Effector CD4-positive, alpha-beta T cell (primary cell): Measurements from ENCODE around the gene PPP2R2D.
"Not testable (repeated sequence)": the region's sequence is repeated elsewhere in the genome, so short reads cannot be mapped to it uniquely, and the experiment has no call there.

Experiments used
- DNase-seq: peaks from one replicate; pipeline ENCODE4 v3.0.0-alpha.2; 2020

PPP2R2D gene

DNA sequence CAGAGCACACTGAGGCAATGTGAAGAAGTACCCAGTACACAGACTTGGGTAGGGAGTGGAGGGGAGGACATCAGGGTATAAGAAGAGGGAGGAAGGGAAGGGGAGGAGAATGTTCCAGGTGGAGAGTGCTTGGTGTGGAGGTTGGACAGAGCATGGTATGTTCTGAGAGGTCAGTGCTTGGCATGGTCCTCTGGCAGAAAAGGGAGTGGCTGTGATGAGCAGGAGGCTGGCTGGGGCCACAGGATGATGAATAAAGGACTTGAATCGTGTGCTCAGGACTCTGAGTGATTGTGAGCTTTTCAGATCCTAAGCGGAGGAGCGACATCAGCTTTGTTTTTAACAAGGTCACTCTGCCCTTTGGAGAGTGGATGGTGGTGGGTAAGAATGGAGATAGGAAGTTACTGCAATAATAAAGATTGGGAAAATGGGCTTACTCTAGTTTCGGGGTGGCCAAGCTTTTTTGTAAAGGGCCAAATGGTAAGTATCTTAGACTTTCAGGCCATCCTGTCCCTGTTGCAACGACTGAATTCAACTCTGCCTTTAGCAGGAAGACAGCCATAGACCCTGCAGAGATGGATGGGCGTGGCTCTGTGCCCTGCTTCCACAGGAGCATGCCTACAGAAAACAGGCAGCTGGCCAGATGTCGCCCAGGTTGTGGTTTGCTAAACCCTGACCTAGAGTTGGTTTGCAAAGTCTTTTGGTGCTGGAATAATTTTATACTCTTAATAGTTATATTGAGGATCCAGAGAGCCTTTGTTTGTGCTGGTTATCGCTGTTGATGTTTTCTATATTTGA lies 8.4 kb downstream of the PPP2R2D start:
- no peak for DNase-seq

DNA sequence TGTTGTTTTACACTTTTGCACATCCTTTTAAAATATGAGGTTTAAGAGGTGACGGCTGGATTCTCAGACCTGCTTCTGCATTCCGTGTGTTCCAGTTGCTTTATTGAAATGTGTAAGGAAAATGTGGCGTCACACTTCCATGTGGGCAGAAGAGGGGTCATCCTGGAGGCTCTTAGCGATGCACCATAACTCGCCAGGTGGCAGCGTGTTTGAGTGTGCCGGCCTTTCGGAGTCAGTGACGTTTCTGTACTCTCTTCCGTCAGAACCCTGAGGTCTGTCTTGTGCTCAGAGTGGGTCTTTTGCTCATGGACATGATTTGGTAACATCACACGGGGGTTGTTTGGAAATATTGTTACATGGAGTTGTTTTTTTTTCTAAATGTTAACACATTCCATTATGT lies 9.1 kb downstream of the PPP2R2D start:
- DNase-seq, result no peak

DNA sequence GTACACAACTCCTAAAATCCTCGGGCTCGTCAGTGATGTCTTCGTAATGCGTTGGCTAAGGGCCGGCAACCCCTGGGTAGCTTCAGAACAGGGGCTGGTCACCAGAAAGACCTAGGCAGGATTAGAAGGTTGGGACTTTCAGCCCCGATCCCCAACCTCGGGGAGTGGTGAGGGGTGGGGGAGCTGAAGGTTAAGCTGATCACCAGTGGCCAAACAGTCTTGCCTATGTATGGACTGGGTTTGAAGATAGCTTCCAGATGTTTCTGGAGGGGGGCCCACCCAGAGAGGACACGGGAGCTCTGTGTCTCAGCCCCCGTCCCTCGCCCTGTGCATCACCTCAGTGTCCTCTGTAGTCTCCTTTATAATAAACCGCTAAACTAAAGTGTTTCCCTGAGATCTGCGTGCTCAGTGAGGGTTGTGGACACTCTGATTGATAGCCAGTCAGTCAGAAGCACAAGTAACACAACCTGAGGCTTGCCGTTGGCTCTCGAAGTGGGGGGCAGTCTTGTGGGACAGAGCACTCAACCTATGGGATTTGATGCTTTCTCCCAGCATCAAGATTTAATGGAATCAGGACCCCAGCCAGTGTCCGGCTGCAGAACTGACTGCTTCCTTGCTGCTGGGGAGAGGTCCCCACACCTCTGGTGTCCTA lies 10.0 kb downstream of the PPP2R2D start:
- no peak for DNase-seq

DNA sequence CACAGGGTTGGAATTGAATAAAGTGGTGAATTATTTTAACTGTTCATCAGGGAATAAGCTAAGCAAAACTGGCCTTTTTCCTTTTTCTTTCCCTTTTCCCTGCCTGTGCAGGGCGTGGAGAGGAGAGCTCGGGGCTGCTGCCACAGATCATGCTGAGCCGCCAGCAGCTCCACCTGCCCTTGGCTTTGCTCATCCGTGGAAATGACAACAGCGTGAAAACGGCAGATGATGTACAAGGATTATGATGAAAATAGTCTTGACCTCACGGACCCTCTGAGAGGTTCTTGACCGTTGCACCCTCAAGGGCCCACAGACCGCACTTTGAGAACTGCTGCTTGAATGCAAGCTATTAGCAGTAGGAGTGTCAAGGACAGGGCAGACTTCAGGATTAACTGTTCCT lies 10.6 kb downstream of the PPP2R2D start:
- no peak for DNase-seq

DNA sequence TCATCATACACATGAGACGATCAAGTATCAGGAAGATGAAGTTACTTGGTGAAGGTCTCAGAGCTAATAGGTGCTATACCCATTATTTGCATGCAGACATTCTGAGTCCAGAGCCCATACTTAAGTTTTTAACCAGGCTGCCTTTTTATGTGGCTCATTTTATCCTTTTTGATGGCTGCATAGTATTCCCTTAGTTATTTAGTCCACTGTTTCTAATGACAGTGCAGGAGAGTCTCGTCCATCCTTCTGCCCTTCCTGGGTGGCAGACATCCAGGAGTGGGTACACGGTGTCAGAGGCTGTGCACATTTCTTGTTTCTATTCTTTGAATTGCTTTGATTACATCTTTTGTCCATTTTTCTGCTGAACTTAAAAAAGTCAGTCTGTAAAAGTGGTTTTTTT lies 11.8 kb downstream of the PPP2R2D start:
- DNase-seq, result no peak

DNA sequence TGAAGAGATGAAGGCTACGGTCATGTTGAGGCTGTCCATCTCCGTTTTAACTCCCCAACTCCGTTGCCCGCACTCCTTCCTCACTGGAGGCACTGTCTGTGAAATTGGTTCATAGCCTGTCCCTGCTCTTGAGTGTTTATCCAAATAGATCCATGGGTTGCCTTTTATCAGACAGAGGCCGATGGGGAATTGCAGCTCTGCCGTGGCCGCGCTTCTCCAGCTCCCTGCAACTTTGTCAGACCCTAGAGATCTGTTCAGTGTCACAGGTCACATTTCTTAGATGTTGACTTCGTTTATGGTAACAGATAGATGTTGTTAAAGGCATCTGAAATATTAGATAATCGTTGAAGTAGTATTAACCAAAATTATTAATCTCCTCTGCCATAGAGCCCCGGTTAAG lies 14.7 kb downstream of the PPP2R2D start:
- DNase-seq, result no peak

DNA sequence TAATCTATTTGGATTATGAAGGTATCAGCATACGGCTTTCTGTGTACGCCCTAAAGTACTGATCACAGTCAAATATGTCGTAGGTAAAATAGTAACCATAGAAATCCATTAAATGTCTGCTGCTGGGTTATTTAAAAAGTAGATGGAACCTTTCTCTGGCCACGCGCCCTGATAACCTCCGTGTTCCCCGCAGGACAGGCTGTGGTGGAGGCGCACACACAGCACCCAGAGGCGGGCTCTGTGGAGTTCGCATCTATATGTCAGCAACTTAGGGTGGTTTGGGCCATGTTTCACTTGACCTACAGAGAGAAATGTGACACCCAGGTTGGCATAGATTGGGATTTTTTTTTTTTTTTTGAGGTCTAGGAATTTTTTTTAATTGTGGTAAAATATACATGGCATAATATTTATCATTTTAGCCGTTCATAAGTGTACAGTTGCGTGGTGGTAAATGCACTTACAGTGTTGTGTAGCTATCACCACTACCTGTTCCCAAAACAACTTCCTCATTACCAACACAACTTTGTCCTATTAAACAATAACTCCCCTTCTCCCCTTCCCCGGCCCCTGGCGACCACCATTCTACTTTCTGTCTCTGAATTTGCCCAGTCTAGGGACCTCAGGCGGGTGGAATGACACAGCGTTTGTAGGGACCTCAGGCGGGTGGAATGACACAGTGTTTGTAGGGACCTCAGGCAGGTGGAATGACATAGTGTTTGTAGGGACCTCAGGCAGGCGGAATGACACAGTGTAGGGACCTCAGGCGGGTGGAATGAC lies 15.4 kb downstream of the PPP2R2D start:
- DNase-seq, result no peak

DNA sequence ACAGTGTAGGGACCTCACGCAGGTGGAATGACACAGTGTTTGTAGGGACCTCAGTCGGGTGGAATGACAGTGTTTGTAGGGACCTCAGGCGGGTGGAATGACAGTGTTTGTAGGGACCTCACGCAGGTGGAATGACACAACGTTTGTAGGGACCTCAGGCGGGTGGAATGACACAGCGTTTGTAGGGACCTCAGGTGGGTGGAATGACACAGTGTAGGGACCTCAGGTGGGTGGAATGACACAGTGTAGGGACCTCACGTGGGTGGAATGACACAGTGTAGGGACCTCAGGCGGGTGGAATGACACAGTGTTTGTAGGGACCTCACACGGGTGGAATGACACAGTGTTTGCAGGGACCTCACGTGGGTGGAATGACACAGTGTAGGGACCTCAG lies 16.0 kb downstream of the PPP2R2D start:
- DNase-seq, result not testable (repeated sequence)

DNA sequence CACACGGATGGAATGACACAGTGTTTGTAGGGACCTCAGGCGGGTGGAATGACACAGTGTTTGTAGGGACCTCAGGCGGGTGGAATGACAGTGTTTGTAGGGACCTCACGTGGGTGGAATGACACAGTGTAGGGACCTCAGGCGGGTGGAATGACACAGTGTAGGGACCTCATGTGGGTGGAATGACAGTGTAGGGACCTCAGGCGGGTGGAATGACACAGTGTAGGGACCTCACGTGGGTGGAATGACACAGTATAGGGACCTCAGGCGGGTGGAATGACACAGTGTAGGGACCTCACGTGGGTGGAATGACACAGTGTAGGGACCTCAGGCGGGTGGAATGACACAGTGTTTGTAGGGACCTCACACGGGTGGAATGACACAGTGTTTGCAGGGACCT lies 16.7 kb downstream of the PPP2R2D start:
- not testable (repeated sequence) for DNase-seq

DNA sequence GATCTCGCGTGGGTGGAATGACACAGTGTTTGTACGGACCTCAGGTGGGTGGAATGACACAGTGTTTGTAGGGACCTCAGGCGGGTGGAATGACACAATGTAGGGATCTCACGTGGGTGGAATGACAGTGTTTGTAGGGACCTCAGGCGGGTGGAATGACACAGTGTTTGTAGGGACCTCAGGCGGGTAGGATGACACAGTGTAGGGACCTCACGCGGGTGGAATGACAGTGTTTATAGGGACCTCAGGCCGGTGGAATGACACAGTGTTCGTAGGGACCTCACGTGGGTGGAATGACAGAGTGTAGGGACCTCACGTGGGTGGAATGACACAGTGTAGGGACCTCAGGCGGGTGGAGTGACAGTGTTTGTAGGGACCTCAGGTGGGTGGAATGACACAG lies 18.7 kb downstream of the PPP2R2D start:
- DNase-seq, result not testable (repeated sequence)

DNA sequence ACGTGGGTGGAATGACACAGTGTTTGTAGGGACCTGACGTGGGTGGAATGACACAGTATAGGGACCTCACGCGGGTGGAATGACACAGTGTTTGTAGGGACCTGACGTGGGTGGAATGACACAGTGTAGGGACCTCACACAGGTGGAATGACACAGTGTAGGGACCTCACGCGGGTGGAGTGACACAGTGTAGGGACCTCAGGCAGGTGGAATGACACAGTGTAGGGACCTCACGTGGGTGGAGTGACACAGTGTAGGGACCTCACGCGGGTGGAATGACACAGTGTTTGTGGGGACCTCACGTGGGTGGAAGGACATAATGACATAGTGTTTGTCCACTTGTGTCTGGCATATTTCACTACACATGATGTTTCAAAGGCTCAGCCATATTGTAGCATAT lies 19.3 kb downstream of the PPP2R2D start:
- no peak for DNase-seq

DNA sequence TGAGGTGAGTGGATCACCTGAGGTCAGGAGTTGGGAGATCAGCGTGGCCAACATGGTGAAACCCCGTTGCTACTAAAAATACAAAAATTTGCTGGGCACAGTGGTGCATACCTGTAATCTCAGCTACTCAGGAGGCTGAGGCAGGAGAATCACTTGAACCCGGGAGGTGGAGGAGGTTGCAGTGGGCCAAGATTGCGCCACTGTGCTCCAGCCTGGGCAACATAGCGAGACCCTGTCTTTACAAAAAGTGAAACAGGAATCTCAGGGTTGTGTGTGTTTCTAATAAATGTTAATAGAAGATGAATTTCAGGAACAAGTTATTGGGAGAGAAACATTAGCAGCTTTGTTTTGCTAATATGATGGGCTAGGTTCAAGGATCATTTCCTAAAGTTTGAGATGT lies 19.9 kb downstream of the PPP2R2D start:
- no peak for DNase-seq

DNA sequence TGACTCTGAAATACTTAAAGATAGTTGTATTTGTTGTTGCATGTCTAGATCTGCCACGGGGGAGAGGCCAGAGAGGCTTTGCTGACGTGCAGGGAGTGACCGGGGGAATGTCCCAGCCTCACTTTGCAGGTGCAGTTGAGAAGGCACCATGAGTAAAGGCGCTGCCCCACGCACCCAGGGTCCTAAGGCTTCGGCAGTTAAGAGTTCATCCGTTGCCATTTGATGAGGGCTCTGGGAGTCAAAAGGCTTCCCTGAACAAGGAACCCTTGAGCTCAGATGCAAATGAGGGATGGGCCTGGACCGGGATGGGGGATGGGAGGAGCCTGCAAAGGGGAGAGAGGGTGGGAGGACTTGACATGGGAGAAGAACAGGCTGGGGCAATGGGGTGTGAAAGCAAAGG lies 20.4 kb downstream of the PPP2R2D start:
- DNase-seq, result no peak

DNA sequence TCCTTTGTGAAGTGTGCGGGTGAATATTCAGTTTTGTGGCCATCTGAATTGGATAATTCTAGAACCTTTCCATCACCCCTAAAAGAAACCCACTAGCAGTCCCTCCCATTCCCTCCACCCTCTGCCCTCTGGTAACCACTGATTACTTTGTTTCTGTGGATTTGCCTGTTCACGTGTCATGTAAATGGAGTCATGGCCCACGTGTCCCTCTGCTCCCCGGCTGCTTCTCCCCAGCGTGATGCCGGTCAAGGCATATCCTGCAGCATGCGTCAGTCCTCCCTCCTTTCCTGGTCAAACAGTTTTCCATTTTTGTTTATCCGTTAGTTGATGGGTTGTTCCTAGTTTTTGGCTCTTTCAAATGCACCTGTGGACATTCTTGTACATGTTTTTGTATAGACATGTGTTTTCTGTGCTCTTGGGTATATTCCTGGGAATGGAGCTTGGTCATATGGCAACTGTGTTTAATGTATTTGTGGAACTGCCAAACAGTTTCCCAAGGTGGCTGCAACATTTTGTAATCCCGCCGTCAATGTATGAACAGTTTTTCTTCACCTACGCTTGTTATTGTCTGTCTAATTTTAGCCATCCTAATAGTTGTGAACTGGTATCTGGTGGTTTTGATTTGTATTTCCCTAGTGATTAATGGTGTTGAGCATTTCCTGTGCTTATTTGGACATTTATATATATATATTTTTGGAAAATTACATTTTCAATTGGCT lies 22.4 kb downstream of the PPP2R2D start:
- no peak for DNase-seq

DNA sequence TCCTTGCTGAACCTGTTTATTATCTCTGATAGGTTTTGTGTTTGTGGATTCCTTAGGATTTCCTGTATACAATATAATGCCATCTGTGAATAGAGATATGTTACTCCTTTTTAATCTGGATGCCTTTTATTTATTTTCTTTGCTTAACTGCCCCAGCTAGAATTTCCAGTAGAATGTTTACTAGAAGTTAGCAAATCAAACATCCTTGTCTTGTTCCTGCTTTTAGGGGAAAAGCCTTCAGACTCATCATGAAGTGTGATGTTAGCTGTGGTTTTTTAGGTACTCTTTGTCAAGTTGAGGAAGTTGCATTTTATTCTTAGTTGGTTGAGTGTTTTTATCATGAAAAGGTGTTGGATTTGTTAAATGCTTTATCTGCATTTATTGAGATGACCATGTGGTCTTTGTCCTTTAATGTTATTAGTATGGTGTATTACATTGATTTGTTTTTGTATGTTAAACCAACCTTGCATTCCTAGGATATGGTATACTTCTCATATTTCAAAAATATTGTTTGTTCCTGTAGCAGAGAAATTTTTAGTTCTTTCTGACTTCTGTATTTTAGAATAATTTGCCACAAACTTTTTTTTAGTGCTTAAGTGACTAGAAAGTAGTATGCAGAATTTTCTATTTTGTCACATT lies 24.3 kb downstream of the PPP2R2D start:
- DNase-seq, result no peak

DNA sequence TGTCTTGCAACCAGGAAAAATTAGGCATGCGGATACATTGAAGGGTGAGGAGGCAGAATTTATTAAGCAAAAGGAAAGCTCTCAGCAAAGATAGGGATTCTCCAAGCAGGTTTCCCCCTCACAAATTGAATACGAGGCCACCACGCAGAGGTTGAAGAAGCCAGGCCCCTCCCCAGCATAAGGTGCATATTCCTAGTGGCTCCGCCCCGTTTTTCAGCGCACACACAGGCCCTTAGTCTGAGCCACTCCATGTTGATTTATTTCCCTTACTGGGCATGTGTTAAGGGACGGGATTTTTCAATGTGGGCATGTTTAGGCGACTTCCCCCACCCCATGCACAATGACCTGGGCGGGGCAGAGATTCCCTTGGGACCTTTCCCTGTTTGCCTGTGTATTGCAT lies 24.9 kb downstream of the PPP2R2D start:
- no peak for DNase-seq

DNA sequence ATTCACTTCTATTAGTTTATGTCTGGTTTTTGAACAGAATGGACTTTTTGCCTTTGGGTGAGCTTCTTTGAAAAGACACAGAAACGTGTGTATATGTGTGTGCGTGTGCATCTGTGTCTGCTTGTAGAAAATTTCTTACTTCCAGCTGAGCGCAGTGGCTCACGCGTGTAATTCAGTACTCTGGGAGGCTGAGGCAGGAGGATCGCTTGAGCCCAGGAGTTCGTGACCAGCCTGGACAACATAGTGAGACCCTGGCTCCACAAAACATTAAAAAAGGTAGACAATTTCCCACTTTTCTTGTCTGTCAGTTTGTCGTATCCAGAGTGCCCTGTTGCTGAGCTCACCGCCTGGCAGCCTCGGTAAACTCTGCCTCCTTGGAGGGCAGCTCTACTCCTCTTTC lies 25.4 kb downstream of the PPP2R2D start:
- DNase-seq, result no peak

DNA sequence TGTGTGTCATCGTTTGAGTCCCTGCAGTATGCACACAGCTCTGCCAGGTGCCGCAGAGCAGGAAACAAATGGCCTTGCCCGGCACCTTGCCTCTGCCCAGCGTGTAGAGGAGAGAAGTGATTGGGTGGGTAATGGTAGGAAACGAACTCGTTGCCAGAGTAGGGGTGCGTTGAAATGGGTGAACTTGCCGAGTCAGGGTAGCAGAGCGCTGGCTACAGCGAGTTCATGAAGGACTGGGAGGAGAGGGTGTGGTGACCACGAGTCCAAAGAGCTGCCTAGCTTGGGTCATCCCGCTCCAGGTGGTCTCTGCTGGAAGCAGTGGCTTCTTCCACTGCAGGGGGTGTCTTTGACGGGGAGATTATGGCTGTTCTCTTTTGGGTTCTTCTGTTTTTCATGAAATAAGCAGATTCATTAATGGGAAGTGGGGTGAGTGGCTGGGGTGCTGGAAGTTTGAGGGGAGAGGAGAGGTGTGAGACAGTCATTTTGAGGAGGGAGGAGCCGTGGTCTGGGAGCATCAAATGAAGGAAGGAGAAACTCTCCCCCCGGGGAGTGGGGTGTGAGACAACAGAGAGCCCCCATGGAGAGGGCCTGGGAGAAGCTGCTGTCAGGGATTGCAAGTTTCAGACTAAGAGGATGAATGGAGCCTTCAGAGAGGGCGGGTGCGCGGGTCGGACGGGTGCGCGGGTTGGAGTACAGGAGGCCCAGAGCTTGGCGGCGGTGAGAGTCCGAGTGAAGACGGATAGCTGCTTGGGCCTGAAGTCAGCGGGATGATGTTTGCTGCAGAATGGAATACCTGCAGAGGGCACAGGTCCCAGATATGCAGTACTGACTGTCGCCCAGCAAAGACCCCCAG lies 26.2 kb downstream of the PPP2R2D start:
- no peak for DNase-seq

DNA sequence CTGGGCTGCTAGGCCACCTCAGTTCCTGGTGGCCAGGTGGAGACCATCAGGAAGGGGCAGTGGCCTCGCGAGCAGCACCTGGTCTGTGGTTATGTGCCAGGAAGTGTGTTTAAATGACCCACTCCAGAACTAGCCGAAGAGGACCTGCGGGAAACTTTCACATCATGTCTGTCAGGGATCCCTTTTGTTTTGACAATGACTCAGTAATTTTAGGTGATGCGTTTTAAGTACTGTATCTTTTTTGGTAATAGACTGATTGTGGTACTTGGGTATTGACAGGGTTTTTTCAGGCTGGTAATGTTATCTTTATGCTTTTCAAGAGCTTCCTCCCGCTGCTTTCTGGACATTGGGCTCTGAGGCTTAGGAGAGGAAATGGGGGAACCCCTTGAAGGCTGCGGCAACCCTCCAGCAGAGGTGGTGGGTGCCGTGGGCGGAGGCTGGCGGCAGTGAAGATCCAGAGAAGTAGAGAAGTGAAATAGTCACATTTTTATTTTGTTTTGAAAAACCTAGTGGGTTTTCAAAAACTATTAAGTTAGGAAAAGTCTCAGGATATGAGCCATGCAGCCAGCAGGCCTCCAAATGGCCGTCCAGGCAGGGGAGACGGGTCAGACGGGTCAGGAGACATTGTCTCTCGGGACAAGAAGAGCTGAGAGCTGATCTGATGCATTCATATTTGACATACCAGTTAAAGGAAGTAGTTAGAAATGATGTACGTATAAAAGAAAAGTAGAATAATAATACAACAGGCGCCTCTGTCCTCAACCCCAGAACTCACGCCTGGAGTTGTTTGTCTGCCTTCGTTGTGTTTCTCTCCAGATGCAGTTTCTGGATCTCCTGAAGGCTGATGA lies 27.7 kb downstream of the PPP2R2D start:
- DNase-seq, result no peak

DNA sequence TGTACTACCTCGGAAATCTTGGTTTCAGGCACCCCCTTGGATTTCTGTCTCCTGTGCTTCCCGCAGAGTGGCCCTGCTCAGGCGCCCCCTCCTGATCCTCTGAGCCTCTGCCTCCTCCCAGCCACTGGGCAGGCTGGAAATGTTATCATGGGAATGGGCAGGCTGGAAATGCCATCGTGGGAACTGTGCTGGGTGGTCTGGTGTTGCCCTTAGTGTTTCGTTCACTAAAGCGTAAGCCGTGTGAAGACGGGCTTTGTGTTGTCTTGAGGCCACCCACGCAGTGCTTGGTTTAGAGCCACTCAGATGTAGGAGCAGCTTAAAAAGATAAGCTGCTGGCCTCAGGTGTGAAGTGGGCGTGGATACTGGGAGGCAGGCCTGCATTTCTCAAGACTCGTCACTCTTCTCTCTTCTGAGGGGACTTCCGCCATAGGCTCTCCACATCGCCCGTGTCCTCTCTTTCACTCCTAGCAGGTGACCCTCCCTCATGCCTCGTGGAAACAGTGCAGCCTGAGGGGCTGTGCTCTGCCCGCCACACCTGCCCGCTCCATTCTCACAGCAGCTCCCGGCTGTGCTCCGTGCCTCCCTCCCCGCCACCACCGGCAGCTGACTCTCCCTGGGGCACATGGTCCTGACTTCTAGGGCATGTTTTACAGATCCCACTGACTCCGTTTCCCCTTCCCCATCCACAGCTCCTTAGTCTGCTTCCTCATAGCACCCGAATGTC lies 28.5 kb downstream of the PPP2R2D start:
- no peak for DNase-seq
